HG03565 (cell line): Measurements from ENCODE around the gene MPZL3.
A peak's percentile ranks its signal among the peaks of the same experiment; 100 is the strongest.

Experiments
- ATAC-seq: cut with Tn5 transposase; IDR thresholded peaks from one replicate; pipeline ENCODE4 v1.9.1; 2021; ENCODE audit warnings: mild to moderate bottlenecking, moderate library complexity; ENCODE audit not compliant: unreplicated experiment

Gene MPZL3

DNA sequence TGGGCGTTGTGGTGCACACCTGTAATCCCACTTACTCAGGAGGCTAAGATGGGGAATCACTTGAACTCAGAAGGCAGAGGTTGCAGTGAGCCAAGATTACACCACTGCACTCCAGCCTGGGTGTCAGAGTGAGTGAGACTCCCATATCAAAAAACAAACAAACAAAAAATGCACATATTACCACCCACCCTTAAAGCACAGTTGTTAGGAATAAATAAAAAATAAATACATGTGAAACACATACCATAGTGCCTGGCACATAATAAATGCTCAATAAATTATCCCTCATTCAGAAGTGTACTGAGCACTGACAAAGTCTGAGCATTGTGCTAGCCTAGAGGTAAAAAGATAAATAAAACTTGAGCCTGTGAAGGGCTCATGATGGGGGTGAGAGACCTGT, 18.3 kb downstream of the MPZL3 start:
- no peak for ATAC-seq

DNA sequence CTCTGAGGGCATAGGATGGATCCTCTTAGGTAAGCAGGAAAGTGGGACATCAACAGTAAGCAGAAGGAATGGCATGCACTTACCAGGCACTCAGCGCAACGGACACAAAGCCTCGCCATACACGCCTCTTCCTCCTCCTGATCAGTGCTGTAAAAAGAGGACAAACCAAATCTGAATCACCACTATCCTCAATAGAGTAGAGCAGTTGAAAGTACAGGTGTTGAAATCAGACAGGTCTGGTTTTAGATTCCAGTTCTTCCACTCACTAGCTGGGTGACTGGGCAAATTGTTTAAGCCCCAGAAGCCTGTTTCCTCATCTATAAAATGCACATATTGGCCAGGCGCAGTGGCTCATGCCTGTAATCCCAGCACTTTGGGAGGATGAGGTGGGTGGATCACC, 18.8 kb downstream of the MPZL3 start:
- no peak for ATAC-seq

DNA sequence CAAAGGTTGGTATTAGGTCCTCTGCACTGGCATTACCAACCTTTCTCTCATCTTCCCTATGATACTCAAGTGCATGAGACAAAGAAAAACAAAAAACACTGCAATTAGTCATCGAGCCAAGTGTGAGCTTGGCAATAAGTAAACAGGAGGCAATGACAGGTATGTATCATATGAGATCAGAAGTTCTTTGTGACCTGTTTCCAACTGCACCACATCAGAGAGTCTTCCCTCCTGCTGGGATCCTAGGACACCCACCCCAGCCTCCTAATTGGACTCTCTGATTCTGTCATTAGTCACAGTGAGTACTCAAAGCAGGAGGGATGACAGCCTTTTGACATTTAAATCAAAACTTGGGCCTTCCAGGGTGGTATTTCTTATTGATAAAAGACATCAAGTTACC, 19.5 kb downstream of the MPZL3 start:
- ATAC-seq, result no peak

DNA sequence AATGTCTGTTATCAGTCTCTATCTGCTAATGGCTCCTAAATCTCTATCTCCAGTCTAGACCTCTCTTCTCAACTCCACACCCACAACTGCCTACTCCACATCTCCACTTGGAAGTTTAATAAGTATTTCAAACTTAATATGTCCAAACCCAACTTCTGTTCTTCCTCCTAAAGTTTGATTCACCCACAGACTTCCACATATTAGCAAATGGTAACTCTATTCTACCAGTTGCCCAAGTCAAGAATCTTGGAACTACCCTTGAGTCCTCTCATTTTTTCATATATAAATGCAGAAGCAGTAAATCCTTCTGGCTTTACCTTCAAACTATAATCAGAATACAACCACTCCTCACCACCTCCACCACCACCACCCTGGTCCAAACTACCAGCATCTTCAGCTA, 20.7 kb downstream of the MPZL3 start:
- ATAC-seq, result no peak

DNA sequence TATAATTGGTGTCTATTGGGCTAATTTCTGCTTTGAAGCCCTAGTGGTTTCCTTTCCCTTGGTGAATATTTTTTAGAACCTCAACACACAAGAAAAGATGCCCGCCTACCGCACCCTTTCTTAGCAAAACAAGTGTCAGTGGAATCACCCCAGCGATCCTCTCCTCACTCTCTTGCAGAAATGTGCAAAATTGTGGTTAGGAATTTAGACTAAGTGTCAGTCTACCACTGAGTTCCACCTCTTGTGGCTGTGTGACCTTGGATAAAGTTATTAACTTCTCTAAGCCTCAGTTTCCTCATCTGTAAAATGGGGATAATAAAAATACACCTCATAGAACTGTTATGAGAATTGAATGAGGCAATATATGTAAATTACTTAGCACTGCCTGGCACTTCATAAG, 22.1 kb downstream of the MPZL3 start:
- ATAC-seq, result no peak

DNA sequence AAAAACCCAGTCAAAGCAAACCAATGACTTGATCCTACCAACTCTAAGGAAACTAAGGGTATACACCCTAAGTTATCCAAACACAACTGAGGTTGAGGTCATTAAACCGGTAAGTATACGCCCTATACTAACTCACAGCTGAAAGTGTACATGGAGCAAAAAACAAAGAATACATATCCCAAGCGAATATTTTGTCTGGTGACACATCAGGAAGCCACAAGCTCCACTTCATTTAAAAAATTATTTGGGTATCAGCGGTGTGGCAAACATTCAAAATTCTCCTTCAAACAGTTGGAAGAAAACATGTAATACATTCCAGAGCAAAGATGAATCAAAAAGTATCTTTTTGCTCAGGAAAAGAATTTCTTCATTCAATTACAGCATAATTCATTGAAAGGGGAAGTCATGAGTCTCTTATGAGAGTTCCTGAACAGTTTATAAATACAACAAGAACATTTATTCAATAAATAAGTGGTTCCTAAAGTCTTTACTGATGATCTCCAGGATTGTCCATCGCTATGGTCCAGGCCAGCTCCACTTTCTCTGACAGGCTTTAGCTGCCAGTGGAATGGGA, 22.8 kb downstream of the MPZL3 start:
- ATAC-seq, result no peak

DNA sequence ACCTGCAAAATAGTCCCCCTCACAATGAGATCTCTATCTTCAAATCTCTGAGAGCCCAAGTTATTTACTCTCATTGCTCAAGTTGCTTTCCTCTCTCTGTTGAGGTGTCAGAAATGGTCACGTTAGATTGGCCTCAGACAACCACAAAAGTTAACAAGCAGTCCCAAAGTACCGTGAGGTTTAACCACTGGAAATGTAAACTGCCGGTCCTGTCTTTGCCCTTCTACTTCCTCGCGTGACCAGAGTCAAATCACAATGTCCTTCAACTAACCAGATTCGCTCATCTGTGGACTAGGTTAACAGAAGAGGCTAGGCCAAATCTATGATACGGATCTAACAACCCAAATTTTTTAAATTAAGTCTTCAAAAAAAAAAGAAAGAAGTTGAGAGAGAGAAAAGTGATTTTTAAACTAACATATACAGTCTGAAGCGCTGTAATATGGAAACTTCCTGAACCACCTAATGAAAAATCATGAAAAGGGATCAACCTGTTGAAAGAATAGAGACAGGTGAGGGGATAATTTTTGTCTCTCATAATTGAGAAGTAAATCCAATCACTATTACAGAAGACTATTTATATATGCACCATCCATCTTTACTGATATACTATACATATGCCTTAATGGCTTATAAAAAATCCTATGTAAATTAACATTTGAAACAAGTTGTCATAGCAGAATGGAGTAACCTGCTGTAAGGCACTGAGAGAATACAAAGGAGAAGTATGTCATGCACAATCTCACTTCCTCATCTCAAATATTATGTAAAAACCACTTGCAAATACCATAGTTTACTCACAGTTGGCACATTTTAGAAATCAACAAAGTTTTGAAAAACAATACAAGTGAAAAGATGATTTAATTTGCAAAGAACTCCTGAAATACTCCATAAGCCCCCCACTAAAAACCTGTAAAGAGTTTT, 24.0 kb downstream of the MPZL3 start:
- ATAC-seq, result peak; percentile 39

DNA sequence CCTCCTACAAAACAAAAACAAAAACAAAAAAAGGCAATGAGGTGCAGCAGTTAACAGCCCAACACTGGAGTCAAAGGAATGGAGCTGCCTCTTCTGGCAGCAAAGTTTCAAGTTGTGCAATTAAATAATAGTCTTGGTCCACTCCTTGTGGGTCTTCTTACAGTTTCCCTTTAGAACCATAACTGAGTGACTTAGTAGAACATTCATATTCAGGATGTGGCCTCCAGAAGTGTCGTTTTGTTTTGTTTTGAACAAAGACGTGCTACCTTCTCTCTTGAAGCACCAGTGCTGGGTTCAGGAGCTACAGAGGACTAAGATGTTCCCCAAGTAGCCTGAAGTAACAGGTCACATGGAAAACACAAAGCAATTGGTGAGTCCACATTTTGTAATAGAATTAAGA, 25.4 kb downstream of the MPZL3 start:
- ATAC-seq, result no peak

DNA sequence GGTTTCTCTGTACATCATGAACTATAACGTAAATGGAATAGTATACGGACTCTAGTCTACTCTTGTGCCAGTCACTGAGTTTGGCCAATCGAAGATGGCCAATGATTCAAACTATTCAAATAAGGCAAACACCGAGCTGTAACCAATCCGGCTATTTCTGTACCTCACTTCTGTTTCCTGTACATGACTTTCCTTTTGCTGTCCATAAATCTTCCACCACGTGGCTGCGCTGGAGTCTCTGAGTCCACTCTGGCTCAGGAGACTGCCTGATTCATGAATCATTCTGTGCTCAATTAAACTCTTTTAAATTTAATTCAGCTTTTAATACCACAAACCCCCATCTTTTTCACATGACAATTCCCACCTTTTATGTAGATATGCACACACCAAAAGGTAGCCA, 25.9 kb downstream of the MPZL3 start:
- ATAC-seq, result no peak

DNA sequence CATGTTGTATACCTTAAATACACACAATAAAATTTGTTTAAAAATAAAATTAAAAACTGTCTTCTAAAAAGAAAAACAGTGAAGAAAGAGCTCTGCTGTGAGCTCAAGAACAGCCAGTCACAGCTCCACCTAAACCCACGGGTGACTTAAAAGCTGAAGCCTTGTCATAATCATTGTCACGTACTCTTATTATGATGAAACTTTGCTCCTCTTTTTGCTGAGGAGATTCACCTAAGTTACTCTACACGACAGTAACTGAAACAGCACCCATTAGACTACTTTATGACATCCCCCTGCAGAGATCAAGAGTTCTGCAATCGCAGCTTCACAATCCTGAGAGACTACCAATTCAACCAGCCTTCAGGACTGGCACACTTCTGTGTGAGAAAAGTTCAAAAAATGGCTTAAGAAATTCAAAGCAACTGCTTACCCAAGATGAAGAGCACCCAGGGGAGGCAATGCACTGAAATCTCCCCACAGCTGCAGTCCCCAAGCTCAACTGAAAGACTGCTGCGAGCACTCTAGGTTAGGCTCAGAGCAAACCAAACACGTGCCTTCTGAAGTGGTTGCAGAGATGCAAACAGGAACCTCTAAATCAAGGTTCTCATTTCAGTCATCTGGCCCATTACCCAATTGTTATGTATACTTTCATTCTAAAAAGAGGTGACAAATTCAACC, 27.5 kb downstream of the MPZL3 start, which contains the start of gene JAML:
Gene JAML (minus strand): TSS at position 501 of the 678 bp plus-strand sequence. CDS start 10,145 bp downstream, outside the sequence.
- ATAC-seq, result peak; percentile 39

DNA sequence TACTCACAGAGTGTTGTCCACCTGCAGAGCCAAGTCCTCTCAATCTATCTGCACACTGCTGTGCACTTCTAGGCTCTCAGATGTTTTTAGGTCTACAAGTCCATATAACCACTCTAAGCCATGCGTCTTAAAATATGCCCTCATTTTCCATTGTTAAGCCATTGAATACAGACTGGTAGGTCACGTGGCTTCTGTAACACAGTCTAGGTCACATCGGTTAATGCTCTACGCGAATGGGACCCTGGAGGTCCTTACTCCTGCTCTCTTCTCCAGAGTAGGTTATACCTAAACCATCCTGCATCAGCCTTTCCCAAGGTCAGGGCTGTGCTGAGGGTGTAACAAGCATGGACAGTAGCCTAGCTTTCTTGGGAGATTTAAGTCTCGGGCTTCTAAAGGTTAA, 28.2 kb downstream of the MPZL3 start:
- no peak for ATAC-seq

DNA sequence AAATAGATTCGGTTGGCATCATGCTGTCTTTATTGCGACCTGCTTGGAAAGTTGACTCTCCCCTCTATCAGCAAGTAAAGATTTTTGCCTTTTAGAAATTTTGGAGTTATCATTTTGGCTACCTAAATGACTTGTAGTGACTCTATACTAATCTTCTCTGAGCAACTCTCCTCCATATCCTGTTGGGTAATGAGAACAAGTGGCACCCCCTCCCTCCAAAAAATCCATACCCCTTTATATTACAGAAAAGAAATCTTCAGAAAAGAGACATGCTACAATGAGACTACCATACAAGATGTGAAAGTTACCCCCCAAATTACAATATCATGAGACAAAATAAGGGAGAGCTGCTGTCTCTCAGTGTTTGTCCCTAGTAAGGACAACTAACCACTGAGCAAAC, 28.6 kb downstream of the MPZL3 start:
- ATAC-seq, result no peak

DNA sequence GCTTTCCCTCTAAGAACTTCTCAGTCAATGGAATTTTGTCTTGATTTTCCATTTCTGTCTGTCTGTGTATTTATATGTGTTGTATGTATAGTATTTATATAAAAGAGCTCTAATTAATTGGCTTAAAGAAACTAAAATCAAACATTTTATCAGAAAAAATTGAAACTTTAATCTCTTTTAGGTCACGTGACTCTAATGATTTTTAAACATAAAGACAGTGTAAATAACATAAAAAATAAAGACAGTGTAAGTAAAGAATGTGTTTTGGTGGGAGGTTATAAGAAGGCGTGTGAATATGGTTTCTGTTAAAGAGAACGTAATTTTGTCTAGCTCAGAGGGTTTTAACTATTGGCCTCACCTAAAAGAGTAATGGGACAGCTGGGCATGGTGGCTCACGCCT, 29.7 kb downstream of the MPZL3 start:
- ATAC-seq, result no peak

DNA sequence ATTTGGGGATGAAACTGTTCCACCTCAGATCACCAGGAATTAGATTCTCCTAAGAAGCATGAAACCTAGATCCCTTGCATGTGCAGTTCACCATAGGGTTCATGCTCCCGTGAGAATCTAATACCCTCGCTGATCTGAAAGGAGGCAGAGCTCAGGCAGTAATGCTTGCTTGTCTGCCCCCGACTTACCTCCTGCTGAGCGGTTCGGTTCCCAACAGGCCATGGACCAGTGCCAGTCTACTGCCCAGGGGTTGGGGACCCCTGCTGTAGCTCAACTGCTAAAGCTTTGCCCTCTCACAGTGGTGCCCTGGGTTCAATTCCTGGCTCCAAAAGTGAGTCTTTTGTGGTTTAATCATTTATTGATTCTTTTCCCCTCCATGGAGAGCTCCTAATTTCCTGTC, 30.7 kb downstream of the MPZL3 start:
- ATAC-seq, result no peak

DNA sequence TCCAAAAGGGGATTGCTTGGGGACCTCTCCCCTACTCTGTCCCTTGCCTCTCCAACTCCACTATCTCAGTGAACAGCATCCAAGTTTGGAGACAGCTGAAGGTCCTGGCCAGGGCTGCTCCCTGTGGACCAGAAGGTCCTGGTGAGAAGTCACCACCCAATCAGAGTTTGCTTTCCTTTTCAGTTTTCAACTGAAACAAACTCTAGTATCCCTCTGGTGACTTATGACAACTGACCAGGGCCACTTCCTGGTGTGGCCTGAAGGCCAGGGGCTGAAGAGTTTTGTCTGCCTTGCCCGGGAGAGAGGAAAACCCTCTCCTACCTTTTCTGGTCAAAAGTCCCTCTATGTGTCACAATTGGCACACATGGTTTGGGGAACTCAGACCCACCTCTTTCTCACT, 32.4 kb downstream of the MPZL3 start:
- no peak for ATAC-seq

DNA sequence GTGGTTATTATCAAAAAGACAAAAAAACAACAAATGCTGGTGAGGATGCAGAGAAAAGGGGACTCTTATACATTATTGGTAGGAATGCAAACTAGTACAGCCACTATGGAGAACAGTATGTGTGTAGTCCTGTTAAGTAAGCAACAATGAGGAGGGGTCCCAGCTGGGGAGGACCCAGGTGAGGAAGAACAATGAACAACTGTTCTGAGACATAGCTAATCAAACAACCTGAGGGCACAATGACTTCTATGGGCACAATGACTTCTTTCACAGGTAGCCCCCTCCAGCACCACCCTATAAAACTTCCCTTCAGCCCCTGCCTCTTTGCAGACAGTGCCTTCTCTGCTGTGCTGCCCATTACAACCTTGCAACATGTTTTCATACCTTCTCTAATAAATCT, 32.9 kb downstream of the MPZL3 start:
- no peak for ATAC-seq

DNA sequence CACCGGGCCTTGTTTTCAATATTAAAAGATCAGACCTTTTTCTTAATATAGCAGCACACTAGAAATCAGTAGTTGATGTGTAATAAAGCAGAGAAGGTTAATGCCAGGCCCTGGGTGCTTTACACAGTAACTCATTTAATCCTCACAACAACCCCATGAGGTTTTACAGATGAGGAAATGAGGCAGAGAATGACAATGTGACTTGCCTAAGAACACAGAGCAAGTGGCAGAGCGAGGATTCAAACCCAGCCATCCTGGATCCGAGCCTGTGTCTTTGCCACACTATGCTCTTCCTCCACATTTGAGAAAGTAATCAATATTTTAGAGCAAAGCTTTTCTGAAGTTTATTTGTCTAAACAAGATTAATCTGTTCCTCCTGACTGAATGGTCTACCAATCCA, 34.6 kb downstream of the MPZL3 start:
- ATAC-seq, result no peak

DNA sequence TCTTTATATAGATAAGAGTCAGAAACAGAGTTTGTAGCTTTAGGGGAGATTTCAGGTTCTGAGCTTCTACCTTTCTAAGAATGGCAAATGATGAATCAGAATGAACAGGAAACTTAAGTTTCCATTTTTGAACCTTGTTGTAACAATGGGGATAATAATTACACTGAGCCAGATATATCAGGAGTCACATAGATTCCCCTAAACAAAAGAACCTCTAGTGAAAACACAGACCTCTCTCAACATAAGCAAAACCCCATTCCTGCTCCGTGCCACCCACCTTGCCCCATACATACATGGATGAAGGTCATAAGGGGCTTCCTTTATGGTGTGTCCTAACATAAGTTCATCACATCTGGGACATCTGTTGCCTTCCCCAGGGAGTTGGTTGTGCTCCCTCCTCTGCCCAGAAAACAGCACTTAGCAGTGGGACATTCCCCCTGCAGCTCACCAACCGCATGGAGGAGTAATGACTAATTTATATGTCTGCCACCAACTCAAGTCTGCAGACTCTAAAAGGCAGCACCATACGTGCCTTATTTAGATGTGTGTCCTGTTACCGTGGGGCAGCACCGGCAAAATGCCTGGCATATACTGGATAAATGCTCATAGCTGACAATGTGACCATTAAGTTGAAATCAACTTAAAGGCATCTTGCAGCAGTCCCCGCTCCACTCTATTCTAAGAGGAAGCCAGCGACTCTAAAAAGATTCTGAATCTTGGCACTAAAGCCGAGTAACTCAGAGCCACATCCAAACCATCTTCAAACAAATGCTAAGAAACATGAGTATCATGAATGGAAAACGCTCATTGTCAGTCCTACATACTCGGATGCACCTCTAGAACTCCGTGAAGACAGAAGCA, 35.3 kb downstream of the MPZL3 start:
- ATAC-seq, result no peak

DNA sequence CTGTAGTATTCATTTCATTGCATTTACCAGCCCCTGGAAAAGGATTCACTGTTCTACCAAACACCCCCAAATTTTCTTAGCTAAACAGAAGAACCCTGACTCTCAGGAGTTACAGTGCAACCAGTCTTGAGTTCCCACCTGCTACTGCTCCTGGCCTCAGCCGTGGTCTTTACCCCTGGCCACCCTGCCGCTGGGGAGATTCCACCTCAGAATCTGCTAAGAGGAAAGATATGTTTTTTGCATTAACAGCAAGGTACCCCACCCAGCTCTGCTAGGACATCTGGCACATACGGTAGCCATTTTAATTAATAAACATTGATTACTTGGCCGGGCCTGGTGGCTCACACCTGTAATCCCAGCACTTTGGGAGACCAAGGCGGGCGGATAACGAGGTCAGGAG, 36.4 kb downstream of the MPZL3 start:
- ATAC-seq, result no peak

DNA sequence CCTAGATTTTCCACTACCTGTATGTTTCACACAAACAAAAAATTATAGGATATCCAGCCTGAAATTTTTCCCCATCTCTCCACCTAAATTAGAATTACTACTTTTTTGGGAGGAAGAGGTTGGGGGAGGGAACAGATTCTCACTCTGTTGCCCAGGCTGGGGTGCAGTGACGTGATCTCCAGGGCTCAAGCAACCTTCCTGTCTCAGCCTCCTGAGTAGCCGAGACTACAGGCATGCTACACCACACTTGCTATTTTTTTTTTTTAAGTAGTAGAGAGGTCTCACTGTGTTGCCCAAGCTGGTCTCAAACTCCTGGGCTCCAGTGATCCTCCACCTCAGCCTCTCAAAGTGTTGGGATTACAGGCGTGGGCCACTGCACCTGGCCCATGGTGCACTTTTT, 36.9 kb downstream of the MPZL3 start:
- no peak for ATAC-seq
